ENCODE data around the gene P4HB. TPM values are rescaled to one million over a fixed set of nuclear protein-coding genes. Genes with fewer than 3 reads are reported as not detected.

Gene P4HB
- total RNA-seq, 1 experiment from 2014 or later = 759 TPM

GRCh38 chr17:81809556-81809998 lies 50.8 kb downstream of the P4HB start:
- BruUV-seq (replicated peaks) = no TSS peak
- TF ChIP-seq POLR2AphosphoS5 (IDR thresholded peaks at IDR 0.05; ENCODE audit: low read depth, low read length) = no peak
- Histone ChIP-seq H3K27ac (ENCODE audit: low read length) (no peak overlapping the region), H3K9me3 (ENCODE audit: control insufficient read depth, insufficient read depth, low read depth, low read length) (no peaks in the 10 kb centered on the region), H3K36me3 (ENCODE audit: control insufficient read depth, insufficient read depth, low read length) (no peaks in the 10 kb centered on the region), H3K4me1 (ENCODE audit: control insufficient read depth, insufficient read depth, low read length) (peaks cover 5% of the 10 kb centered on the region), H3K27me3 (ENCODE audit: control insufficient read depth, insufficient read depth, low read length) (no peaks in the 10 kb centered on the region; the same call in 1 of the 2 replicates), H3K4me3 (ENCODE audit: low read depth in 2 of 2, low read length in 2 of 2) (no peak overlapping the region)
- in situ Hi-C loops (cut with HindIII; ENCODE audit: low pct_unique_long_range_greater_than_20kb, low sequenced_read_pairs) = no loop called here
- intact Hi-C loops (cut with micrococcal nuclease; ENCODE audit: unreplicated experiment) = no loop called here
- DNase-seq (ENCODE audit: low read depth, low spot score) (no peak), ATAC-seq (no peak)
- ChIA-PET POLR2A (no interaction called here), CTCF (no interaction called here)

DNA sequence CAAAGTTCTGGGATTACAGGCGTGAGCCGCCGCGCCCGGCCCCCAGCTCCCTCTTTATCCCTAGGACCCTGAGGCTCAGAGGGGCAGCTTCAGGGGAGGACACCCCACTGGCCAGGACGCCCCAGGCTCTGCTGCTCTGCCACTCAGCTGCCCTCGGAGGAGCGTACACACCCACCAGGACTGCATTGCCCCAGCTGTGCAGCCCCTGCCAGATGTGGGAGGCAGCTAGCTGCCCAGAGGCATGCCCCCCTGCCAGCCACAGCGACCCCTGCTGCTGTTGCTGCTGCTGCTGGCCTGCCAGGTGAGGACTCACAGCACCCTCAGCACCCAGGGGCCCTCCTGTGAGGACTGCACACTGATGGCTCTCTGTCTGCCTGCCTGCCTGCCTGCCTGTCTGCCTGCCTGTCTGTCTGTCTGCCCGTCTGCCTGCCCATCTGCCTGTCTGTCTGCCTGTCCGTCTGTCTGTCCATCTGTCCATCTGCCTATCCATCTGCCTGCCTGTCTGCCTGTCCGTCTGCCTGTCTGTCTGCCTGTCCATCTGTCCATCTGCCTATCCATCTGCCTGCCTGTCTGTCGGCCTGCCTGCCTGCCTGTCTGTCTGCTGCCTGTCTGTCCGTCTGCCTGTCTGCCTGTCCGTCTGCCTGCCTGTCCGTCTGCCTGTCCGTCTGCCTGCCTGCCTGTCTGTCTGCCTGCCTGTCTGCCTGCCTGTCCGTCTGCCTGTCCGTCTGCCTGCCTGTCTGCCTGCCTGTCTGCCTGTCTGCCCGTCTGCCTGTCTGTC lies 51.4 kb downstream of the P4HB start:
- Histone ChIP-seq H3K36me3 (ENCODE audit: control insufficient read depth, insufficient read depth, low read length) (no peaks in the 10 kb centered on the region), H3K4me1 (ENCODE audit: control insufficient read depth, insufficient read depth, low read length) (peaks cover 5% of the 10 kb centered on the region), H3K9me3 (ENCODE audit: control insufficient read depth, insufficient read depth, low read depth, low read length) (no peaks in the 10 kb centered on the region), H3K4me3 (ENCODE audit: low read depth in 2 of 2, low read length in 2 of 2) (no peak overlapping the region), H3K27ac (ENCODE audit: low read length) (no peak overlapping the region), H3K27me3 (ENCODE audit: control insufficient read depth, insufficient read depth, low read length) (no peaks in the 10 kb centered on the region; the same call in 1 of the 2 replicates)
- CTCF ChIA-PET = no interaction called here
- in situ Hi-C loops (cut with HindIII; ENCODE audit: low pct_unique_long_range_greater_than_20kb, low sequenced_read_pairs) (no loop called here), intact Hi-C loops (cut with micrococcal nuclease; ENCODE audit: unreplicated experiment) (no loop called here)
- no peak for ATAC-seq
- no peak for DNase-seq (ENCODE audit: low read depth, low spot score)
- BruUV-seq (replicated peaks) = no TSS peak
- no peak for TF ChIP-seq SIN3A (IDR thresholded peaks at IDR 0.05; ENCODE audit: borderline replicate concordance, insufficient read depth, low read depth, low read length)
- POLR2A ChIA-PET = no interaction called here

DNA sequence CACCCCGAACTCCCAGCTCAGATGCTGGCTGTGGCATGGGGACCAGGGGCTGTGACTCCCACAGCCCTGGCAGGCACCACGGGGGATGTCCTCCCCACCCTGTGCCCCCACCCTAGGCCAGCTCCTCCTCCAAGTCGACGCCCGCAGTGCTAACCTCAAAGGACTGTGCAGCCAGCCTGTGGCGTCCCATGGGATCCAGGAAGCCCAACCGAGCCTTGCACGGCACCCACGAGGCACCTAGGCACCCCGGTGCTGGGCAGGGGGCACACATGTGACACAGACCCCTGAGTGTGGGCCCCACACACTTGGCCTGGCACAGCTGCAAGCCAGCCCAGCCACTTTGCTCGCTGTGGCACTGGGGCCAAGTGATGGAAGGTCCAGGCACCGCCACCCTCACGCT lies 52.5 kb downstream of the P4HB start:
- Histone ChIP-seq H3K4me3 (ENCODE audit: low read depth in 2 of 2, low read length in 2 of 2) (no peak overlapping the region), H3K4me1 (ENCODE audit: control insufficient read depth, insufficient read depth, low read length) (peaks cover 5% of the 10 kb centered on the region), H3K36me3 (ENCODE audit: control insufficient read depth, insufficient read depth, low read length) (no peaks in the 10 kb centered on the region), H3K9me3 (ENCODE audit: control insufficient read depth, insufficient read depth, low read depth, low read length) (no peaks in the 10 kb centered on the region), H3K27ac (ENCODE audit: low read length) (no peak overlapping the region), H3K27me3 (ENCODE audit: control insufficient read depth, insufficient read depth, low read length) (no peaks in the 10 kb centered on the region; the same call in 1 of the 2 replicates)
- no TSS peak for BruUV-seq (replicated peaks)
- TF ChIP-seq TCF7L2 (IDR thresholded peaks at IDR 0.05; ENCODE audit: low read depth, low read length) = no peak
- TF ChIP-seq, protein P1, sequence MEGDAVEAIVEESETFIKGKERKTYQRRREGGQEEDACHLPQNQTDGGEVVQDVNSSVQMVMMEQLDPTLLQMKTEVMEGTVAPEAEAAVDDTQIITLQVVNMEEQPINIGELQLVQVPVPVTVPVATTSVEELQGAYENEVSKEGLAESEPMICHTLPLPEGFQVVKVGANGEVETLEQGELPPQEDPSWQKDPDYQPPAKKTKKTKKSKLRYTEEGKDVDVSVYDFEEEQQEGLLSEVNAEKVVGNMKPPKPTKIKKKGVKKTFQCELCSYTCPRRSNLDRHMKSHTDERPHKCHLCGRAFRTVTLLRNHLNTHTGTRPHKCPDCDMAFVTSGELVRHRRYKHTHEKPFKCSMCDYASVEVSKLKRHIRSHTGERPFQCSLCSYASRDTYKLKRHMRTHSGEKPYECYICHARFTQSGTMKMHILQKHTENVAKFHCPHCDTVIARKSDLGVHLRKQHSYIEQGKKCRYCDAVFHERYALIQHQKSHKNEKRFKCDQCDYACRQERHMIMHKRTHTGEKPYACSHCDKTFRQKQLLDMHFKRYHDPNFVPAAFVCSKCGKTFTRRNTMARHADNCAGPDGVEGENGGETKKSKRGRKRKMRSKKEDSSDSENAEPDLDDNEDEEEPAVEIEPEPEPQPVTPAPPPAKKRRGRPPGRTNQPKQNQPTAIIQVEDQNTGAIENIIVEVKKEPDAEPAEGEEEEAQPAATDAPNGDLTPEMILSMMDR (IDR thresholded peaks at IDR 0.05) = no peak
- TF ChIP-seq POLR2AphosphoS5 (IDR thresholded peaks at IDR 0.05; ENCODE audit: low read depth, low read length) = no peak
- TF ChIP-seq, protein P2, sequence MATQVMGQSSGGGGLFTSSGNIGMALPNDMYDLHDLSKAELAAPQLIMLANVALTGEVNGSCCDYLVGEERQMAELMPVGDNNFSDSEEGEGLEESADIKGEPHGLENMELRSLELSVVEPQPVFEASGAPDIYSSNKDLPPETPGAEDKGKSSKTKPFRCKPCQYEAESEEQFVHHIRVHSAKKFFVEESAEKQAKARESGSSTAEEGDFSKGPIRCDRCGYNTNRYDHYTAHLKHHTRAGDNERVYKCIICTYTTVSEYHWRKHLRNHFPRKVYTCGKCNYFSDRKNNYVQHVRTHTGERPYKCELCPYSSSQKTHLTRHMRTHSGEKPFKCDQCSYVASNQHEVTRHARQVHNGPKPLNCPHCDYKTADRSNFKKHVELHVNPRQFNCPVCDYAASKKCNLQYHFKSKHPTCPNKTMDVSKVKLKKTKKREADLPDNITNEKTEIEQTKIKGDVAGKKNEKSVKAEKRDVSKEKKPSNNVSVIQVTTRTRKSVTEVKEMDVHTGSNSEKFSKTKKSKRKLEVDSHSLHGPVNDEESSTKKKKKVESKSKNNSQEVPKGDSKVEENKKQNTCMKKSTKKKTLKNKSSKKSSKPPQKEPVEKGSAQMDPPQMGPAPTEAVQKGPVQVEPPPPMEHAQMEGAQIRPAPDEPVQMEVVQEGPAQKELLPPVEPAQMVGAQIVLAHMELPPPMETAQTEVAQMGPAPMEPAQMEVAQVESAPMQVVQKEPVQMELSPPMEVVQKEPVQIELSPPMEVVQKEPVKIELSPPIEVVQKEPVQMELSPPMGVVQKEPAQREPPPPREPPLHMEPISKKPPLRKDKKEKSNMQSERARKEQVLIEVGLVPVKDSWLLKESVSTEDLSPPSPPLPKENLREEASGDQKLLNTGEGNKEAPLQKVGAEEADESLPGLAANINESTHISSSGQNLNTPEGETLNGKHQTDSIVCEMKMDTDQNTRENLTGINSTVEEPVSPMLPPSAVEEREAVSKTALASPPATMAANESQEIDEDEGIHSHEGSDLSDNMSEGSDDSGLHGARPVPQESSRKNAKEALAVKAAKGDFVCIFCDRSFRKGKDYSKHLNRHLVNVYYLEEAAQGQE (IDR thresholded peaks at IDR 0.05; ENCODE audit: insufficient read depth in 1 of 2, low read depth in 2 of 2, low read length in 1 of 2) = no peak
- no peak for TF ChIP-seq SIN3A (IDR thresholded peaks at IDR 0.05; ENCODE audit: borderline replicate concordance, insufficient read depth, low read depth, low read length)
- DNase-seq (ENCODE audit: low read depth, low spot score) = no peak
- ChIA-PET POLR2A (interaction anchor here (0.6 kb wide), 1 partner anchor 21 kb away, joined by 3 read pairs; no protein-coding TSS in a partner anchor), CTCF (interaction anchor here (0.6 to 0.7 kb wide), 2 partner anchors 59 to 86 kb away, joined by 3 read pairs; no protein-coding TSS in a partner anchor)
- no peak for ATAC-seq
- intact Hi-C loops (cut with micrococcal nuclease; ENCODE audit: unreplicated experiment) = no loop called here
- in situ Hi-C loops (cut with HindIII; ENCODE audit: low pct_unique_long_range_greater_than_20kb, low sequenced_read_pairs) = no loop called here
